SK-N-DZ (cell line): ENCODE data around the gene PSD4.

Experiments
- DNase-seq: peaks from one replicate; pipeline ENCODE4 v3.0.0-alpha.2; 2015; ENCODE audit warnings: low spot score

Gene PSD4

GRCh38 chr2:113236367-113237159 lies 62.8 kb downstream of the PSD4 start:
- DNase-seq = no peak

DNA sequence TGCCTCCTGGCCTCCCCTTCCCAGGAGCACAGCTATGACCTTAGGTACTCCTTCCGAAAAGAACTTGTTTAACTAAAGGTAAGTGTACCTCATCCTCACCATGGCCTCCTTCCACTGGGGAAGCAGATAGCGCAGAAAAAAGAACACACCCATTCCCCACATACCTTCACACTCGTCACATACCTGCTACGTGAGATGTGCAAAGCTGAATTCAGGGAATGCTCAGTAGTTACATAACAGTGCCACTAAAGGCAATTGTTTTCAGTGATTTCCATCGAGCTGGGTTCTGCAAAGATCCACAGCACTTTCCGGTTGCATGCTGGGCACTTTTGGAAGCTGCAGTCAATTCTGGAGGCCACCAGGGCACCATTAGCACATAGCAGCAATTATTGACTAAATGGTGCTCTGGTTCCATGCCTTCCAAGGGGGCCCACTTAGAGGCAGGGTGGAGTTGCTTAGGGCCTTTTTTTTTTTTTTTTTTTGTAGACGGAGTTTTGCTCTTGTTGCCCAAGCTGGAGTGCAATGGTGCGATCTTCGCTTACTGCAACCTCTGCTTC lies 63.9 kb downstream of the PSD4 start:
- DNase-seq = no peak

DNA sequence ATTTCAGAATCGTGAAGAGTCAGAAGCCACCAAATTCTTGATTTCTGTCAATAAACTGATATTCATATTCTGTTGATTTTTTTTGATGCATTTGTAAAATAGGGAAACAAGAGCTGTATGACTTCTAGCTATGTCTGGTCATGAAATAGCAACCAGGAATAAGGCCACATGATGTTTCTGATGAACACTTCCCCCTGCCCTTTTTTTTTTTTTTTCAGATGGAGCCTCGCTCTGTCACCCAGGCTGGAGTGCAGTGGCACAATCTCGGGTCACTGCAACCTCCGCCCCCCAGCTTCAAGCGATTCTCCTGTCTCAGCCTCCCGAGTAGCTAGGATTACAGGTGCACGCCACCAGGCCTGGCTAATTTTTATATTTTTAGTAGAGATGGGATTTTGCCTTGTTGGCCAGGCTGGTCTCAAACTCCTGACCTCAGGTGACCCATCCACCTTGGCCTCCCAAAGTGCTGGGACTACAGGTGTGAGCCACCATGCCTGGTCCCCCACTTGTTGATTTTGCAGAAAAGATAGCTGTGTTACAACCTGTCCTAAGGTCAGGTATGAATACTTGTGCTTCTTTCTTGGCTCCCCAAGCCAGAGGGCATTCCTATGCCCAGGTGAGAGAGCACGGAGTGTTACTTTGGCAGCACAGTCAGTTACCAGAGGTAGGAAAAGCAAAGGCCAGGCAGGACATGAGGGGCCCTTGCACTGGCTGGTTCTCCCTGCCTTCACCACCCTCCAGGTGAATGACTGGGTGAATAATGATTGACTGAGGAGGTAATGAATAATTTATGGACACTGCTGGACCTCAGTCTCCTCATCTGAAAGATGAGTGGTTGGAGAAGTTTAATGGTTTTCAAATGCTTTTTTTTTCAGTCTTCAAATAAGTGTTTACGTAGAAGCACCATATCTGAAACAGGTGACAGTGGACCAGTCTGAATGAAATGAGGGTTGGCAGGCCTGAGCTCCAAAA lies 65.4 kb downstream of the PSD4 start:
- no peak for DNase-seq

DNA sequence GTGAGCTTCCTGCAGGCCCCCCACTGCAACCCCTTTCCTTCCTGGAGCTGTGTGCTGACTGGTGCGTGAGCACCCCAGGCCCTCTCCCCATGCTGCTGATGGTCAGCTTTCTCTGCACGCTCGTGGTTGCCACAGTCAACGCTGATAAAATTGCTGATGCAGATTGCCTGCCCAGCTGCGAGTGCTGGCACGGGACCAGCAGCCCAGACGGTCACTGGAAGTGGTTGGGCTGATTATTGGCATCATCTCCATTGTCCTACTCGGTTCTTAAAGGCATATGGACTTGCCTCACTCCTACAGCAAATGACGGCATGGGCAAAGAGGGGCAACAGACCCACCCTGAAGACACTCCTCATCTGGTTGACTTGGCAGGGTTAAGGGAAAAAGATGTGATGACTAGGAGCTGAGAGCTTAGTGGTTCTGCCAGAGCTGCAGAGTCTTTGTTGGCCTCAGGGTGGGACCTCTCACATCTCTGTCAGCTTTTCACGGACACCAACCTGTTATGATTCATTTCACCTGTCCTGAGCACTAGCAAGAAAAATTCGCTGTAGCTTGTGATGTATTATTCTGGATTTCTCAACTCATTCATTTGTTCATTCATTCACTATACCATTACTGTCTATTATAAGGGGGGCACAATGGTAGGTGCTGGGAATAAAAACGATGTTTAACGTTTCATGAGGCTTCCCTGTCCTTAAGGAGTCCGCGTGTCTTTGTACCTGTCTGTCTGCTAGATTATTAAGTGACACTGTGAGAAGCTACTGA lies 66.6 kb downstream of the PSD4 start:
- no peak for DNase-seq

- no peak for DNase-seq
Measured at GRCh38 chr2:113240915-113241911, 67.4 kb downstream of the PSD4 start.

GRCh38 chr2:113242327-113242726 lies 68.6 kb downstream of the PSD4 start:
- DNase-seq = no peak

DNA sequence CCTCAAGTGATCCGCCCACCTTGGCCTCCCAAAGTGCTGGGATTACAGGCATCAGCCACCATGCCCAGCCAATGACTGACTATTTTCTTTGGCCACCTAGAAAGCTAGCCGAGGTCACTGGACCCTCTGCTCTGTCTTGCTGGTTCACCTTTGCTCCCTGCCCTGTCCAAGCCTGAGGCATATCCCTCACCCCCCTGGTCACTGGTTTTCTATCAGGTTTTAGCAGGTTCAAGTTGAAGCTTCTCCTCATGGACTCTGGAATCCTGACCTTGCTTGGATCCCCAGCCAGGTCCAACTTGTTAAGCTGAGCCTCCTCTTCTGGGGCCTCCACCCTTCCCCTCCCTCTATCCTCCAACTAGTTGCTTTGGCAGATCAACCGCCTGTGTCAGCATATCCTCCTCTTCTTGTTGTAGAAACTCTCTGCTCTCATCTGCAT lies 71.5 kb downstream of the PSD4 start:
- no peak for DNase-seq

DNA sequence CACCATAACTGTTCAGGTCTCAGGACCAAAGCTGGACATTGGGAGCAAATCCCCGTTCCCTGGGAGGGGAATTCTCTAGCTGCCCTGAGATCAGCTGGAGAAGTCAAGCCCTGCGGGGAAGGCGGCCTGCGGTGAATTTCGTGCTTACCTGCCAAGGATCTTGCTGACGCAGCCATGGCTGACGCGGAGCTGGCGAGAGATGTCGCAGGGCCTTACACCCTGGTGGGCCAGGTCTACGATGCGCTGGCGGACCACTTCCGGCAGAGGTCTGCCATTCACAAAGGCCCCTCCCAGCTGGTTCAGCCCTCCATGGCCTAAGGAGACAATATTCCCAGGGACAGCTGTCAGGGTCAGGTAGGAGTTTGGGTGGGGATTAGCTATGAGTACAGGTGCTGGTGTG lies 72.8 kb downstream of the PSD4 start:
- no peak for DNase-seq

DNA sequence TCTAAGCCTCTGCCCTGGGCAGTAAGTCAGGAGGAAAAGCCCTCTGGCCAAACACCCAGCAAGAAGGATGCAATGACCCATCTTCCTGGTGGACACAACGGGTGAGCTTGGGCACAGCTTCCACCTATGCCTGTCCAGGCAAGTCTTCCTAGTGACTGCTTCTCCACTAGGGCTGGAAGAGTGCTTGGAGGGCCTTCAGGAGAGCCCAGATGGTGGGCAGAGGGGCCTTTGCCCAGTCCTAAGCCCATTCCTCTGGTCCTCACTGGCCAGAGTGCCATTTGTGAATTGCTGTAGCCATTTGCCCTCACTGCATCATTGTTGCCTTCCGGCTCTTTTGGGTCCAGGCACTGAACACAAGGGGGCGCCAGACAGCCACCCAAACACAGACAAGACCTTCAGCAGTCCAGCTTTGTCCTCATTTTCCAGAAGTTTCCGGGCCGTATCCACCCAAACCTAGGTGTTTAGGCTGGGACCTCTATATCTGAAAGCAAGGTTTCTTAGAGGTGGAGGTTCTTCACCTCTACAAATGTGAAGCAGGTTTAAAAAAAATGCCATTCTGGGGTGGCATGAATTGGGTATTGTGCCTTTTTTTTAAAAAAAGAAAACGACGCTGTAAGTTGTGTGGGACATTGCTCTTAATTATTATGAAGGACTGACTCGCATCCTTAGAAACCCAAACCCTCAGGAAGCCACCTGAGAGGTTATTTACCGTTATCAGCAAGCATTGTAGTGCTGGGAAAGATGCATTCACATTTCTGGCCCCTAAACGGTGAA lies 75.4 kb downstream of the PSD4 start:
- peak; percentile 45 for DNase-seq

GRCh38 chr2:113251118-113251517 lies 77.3 kb downstream of the PSD4 start:
- DNase-seq = no peak

GRCh38 chr2:113252047-113252590 lies 78.3 kb downstream of the PSD4 start:
- no peak for DNase-seq

DNA sequence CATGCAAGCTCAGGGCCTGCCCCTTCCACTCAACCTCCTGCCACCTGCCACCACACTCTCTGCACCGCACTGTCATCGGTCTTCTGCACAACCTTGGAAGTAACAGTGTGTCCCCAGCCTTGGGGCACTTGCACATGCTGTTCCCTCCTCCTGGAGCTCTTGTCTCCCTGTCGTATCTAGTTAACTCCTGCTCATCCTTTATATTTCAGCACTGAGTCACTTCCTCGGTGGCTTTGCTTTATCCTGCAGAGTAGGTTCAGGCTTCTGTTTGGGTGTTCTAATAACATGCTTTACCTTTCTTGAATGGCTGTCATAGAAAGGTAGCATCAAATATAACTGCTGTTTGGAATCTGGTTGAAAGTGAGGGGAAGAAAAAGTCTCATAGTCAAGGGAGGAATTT lies 79.7 kb downstream of the PSD4 start:
- DNase-seq = no peak

DNA sequence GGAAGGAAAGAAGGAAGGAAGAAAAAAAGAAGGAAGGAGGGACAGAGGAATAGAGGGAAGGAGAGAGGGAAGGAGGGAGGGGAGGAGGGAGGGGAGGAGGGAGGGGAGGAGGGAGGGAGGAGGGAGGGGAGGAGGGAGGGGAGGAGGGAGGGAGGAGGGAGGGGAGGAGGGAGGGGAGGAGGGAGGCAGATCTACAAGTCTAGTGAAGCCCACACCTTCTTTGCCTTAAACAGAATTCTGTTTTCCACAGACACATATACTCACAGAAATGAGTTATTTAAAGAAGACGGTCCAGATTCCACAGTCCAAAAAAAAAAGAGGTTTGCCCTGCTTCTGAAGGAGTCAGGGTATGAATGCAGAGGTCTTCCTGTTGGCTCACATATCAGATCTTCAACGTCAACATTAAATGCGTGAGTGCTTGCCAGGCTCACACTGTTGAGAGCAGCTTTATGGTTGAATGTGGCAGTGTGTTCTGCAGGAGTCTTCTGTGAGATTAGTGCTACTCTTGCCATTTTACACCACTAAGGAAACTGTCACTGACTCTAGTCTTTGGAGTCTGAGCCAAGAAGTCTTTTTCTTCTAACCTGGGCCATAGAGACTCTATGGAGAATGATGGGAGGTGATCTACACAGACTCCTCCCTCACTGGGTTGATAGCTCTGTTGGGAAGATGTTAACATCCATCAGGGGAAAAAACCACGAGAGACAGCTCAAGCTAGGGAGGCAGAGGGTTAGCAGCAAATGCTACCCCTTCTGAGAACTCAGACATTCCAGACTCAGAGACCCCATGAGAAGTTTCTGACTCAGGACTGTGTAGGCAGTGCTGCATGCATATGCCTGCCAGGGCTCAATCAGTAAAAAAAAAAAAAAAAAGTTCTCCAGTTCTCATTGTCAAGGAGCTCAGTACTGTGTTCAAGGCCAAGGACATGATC lies 81.6 kb downstream of the PSD4 start:
- no peak for DNase-seq

GRCh38 chr2:113257516-113258264 lies 83.9 kb downstream of the PSD4 start:
- DNase-seq = no peak

DNA sequence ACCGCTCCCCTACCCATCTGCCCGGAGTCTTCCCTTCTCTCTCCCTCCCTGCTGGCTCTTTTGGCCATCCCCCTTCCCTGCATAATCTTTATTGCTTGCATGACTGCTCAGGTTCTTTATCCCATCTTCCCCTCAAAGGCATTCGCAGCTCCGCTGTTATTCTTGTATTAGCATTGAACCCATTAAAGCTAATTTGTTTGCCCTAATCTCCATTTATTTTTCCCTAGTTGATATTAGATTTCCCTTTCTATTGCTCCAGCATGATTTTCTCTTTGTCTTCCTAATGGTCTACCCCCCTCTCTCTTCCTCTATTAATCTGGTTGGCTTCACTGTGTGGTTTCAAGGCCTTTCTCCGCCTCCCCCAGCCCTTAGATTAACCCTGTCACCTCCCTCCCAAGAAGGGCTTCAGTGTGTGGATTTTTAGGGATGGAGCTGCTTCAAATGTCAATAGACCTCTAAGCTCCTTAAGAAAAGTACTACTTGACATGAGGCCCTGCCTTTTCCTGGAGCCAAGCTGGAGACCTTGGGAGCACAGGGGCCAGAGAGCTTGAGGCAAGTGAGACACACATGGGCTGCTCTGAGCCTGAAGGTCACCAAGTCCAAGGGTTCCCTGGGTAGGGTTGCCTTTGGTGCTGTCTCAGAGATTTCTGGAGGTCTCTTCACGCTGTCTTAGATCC lies 84.8 kb downstream of the PSD4 start:
- DNase-seq = no peak
